Stomach smooth muscle (tissue), 2 donors: ENCODE data around the gene LAMB3.

Source experiments
- H3K27ac ChIP-seq: one replicate; pipeline ENCODE4 v1.7.0; 2013; ENCODE audit warnings: mild to moderate bottlenecking, low read length, inconsistent platforms
- H3K27me3 ChIP-seq, 2 donors: one replicate each; pipeline ENCODE4 v1.7.0; 2013; ENCODE audit warnings: low read length in 2 of 2; ENCODE audit not compliant: insufficient read depth in 2 of 2, control insufficient read depth in 1 of 2
- H3K36me3 ChIP-seq, 2 donors: one replicate each; pipeline ENCODE4 v1.7.0; 2013; ENCODE audit warnings: low read length in 2 of 2; ENCODE audit not compliant: control insufficient read depth in 2 of 2, insufficient read depth in 2 of 2
- H3K4me1 ChIP-seq: one replicate; pipeline ENCODE4 v1.7.0; 2013; ENCODE audit warnings: low read length; ENCODE audit not compliant: control insufficient read depth, insufficient read depth
- H3K4me3 ChIP-seq, 2 donors: one replicate each; pipeline ENCODE4 v1.7.0; 2013; ENCODE audit warnings: low read length in 2 of 2
- H3K9ac ChIP-seq, 2 donors: one replicate each; pipeline ENCODE4 v1.7.0; 2013; ENCODE audit warnings: low read length in 2 of 2, mild to moderate bottlenecking in 1 of 2
- H3K9me3 ChIP-seq, 2 donors: one replicate each; pipeline ENCODE4 v1.7.0; 2013; ENCODE audit warnings: low read length in 2 of 2; ENCODE audit not compliant: control insufficient read depth in 2 of 2
- donor health status: healthy.
- donor health status: Pancreatic carcinoma.

Gene LAMB3

DNA sequence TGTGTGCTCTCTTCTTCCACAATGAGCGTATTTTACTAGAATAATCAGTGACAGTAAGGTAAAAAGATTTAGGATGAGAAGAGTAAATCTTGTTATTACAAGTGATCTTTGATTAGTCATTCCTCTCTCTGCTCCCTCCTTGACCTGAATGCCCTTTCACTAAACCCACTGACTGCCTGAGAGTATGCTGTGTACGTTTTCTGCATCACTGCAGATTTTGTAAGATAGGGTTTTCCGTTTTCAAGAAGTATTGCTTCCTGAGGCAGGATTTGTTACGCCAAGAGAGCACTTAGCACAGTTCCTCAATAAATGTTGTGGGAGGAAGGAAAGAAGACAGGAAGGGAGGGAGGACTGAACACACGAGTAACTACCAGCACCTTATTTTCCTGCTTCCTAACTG, 7.7 kb upstream of the LAMB3 start:
- Histone ChIP-seq H3K4me1 (no peaks in the 10 kb centered on the region), H3K4me3 (no peak overlapping the region), H3K9ac (no peak overlapping the region), H3K36me3 (no peaks in the 10 kb centered on the region), H3K27me3 (no peaks in the 10 kb centered on the region), H3K27ac (no peak overlapping the region), H3K9me3 (no peaks in the 10 kb centered on the region)

DNA sequence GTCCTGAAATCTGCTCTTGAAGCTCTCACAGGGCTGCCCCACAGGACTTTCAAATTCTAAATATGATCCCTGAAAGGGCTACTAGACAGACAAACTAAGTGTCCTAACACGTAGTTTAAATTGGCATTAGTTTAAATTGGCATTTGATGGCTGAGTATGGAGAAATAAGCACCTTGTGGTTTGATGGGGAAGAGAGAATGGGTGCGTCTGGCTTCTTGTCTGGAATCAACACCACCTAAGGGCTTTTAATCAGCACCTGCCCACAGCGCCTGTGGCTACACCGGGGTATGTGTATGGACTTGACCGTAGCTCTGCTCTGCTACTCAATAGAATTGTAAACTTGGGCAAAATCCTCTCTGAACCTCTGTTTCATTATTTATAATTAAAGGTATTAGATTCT, 5.7 kb upstream of the LAMB3 start:
- H3K27ac ChIP-seq: no peak overlapping the region
- peaks cover 6% of the 10 kb centered on the region for H3K4me1 ChIP-seq
- no peaks in the 10 kb centered on the region for H3K36me3 ChIP-seq
- no peak overlapping the region for H3K4me3 ChIP-seq
- H3K27me3 ChIP-seq: no peaks in the 10 kb centered on the region
- no peak overlapping the region for H3K9ac ChIP-seq
- H3K9me3 ChIP-seq: no peaks in the 10 kb centered on the region

DNA sequence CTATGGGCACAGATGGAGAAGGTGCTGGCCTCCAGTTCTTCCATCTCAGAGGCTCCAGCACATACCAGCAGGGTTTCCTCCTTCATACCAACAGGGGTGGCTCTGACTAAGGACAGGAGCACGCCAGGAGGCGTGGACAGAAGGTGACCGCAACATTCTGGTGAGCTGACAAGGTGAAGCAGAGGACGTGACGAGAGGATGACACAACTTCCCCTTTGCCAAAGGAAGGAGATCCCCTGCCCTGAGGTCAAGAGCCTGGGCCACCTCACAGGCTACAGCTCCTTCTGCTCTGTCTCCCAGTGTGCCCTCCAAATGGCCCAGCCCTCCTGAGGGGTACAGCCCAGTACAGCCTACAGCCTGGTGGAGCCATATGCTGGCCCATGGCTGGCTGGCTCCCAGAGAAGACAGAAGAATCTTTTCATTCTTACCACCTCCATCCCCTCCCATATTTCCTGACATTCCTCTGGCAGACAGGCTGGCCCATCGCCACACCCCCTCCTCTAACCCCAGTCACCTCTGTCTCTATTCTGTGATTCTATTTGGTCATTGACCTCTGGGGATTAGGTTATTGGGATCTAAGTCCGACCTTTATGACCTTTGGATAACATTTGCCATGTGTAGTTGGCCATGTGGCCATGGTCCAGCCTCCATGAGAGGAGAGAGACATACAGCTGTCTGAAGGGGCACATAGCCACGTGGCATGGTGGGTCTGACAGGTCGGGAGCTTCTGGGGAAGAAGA, 5.1 kb upstream of the LAMB3 start:
- Histone ChIP-seq H3K4me3 (no peak overlapping the region), H3K27ac (no peak overlapping the region), H3K4me1 (peaks cover 11% of the 10 kb centered on the region), H3K9ac (no peak overlapping the region), H3K9me3 (no peaks in the 10 kb centered on the region), H3K36me3 (no peaks in the 10 kb centered on the region), H3K27me3 (no peaks in the 10 kb centered on the region)

DNA sequence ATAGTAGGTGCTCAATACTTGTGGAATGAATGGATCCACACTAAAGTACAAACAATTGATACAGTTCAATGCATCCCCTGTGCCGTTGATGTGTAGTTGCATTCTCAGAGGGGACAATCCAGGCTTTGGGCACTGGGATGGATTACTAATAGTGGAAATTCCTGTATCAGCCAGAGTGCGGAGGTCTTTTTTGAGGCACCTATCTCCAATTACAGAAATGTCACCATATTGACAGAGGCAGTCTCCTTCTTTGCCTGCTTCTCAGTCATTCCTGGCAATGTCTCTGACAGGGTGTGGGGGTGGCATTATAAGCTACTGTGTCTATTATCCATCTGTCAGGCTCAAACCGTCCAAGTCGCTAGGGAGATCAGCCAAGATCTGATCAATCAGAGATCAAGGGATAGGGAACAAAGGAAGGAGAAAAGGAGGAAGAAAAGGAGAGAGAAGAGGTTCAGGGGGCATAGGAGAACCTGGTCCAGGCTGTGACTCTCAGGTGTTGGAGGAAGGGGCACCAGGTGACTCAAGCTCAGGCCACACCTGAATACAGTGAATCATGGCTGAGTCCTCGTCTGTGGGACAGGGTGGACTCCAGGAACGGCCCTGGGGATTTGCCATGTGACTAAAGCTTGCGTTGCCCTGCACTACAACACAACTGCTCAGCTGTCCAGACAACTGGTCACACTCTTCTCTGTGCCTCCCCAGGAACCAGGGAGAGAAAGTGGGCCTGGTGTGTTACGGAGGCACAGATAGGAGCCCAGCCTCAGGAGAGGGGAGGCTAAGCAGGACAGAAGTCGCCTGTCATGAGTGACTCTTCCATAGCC, 3.4 kb upstream of the LAMB3 start:
- no peak overlapping the region for H3K27ac ChIP-seq
- no peaks in the 10 kb centered on the region for H3K36me3 ChIP-seq
- H3K9me3 ChIP-seq: no peaks in the 10 kb centered on the region
- H3K4me3 ChIP-seq: no peak overlapping the region
- H3K4me1 ChIP-seq: peaks cover 16% of the 10 kb centered on the region
- H3K27me3 ChIP-seq: no peaks in the 10 kb centered on the region
- no peak overlapping the region for H3K9ac ChIP-seq

DNA sequence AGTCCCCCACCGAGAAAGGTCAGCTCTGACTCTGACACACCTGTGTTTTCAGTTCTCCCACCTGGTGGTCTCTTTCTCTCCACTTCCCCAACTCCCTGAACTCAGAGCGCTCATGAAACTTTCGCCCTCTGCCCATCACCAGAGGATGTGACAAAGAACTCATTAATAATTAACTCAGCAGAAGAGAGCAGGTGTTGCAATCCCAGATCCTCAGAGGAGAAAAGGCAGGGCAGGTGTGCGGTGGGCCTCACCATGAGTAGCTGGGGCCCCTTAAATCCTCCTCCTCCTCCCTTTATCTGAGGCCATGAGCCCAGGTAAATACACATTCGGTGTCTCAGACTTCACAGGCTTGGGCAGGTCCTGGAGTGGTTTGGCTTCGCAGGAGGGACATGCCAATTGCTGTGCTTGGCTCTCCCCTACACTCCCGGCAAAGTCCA, 1.7 kb upstream of the LAMB3 start:
- Histone ChIP-seq H3K9ac (no peak overlapping the region), H3K4me1 (peaks cover 24% of the 10 kb centered on the region), H3K27me3 (no peaks in the 10 kb centered on the region), H3K4me3 (no peak overlapping the region), H3K36me3 (no peaks in the 10 kb centered on the region), H3K27ac (no peak overlapping the region), H3K9me3 (no peaks in the 10 kb centered on the region)

DNA sequence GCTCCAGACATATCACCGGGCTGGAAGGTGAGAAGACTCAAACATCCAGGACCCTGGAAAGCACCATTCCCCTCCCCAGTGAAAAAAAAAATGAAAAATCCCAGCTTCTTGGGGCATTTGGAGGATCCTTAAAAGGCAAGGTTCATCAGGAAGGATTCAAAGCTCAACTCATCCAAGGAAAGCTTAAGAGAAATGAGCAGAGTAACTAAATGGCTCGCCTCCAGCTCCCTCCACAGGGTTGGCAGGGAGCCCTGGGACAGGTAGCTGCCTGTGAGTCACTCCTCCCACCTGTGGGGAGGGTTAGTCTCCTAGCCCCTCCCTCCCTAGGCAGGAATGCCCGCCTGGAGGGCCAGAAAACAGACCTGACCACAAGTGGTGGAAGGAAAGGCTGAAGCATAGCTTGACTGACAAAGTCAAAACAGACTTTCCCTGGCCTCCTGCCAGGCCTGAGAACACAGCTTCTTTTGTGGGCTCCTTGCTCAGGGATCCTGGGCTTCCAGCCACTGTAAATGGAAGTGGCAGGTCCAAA, 712 bp upstream of the LAMB3 start:
- no peaks in the 10 kb centered on the region for H3K27me3 ChIP-seq
- no peak overlapping the region for H3K4me3 ChIP-seq
- H3K9ac ChIP-seq: no peak overlapping the region
- H3K36me3 ChIP-seq: no peaks in the 10 kb centered on the region
- H3K9me3 ChIP-seq: no peaks in the 10 kb centered on the region
- no peak overlapping the region for H3K27ac ChIP-seq
- peaks cover 32% of the 10 kb centered on the region for H3K4me1 ChIP-seq

DNA sequence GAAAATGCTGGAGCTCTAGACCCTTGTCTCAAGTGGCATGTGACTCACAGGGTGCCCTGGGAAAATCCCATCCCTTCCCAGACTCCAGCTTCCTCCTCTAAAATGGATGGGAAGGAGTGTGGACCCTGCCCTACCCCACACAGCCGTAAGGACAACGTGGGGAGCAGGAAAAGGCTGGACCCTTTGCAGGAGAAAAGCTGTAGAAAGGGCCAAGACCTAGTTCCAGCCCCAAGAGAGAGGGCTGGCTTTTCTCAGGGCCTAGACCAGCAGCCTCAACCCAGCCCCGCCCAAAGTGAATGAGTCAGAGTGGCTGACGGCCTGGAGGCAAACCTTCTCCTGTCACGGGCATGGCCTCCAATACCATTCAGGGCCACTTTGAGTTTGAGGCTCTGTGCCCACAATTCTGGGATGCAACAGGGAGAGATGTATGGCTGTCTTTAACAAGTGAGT, 1.1 kb downstream of the LAMB3 start:
- Histone ChIP-seq H3K4me3 (no peak overlapping the region), H3K4me1 (peaks cover 36% of the 10 kb centered on the region), H3K36me3 (no peaks in the 10 kb centered on the region), H3K27ac (no peak overlapping the region), H3K9me3 (no peaks in the 10 kb centered on the region), H3K27me3 (no peaks in the 10 kb centered on the region), H3K9ac (no peak overlapping the region)

DNA sequence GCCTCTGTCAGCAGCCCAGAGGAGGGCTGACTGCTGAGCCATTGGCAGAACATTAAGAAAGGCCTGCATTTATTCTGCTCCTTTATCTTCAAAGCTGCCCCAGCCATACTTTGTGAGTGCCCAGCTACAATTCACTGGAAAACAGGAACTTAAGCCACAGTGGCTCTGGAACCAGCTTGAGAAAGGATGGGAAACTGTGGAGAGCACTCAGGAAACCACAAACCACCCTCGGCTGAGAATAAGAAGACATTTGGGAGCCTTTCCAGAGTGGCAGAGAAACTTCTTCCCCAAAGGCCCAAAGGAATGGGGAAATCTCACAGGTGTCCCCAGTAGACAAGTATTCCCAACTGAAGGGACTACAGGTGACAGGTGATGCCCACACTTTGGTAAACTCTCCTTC, 1.8 kb downstream of the LAMB3 start:
- Histone ChIP-seq H3K9me3 (no peaks in the 10 kb centered on the region), H3K27ac (no peak overlapping the region), H3K9ac (no peak overlapping the region), H3K4me3 (no peak overlapping the region), H3K27me3 (no peaks in the 10 kb centered on the region), H3K36me3 (no peaks in the 10 kb centered on the region), H3K4me1 (peaks cover 36% of the 10 kb centered on the region)

DNA sequence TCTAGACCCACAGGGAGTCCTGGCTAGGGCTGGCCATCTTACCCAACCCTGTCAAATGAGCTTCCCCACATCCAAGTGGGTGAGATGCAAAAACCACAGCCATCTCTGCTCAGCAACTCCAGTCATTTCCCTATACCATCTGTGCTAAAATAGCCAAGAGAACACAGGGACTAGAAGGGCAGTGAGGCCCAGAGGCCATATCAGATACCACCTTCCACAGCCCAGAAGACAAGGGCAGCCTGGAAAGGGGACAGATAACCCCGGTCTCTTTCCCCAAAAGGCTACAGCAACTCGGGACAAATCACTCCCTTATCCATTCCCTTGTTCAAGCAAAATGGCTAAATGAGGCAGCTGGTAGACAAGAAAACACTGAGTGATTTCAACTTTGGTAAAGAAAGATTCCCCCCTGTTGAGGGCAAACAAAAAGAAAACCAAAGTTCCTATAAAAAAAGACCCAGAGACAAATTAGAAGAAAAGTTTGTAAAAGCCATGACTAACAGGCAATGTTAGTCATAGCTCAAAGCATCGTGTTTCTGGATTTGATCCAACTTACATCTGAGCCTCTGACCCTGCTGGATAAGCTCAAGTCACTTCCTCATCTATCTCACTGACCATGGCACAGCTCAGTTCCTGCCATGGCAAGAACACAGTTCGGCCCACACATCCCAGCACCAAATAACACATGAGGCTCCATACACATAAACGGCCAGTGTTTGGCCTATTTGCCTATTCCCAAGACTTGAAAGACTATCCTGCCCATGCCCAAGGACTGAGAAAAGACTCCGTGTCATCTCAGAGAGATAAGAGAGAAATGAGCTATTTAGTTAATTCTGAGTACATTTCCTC, 3.1 kb downstream of the LAMB3 start:
- Histone ChIP-seq H3K9me3 (no peaks in the 10 kb centered on the region), H3K9ac (no peak overlapping the region), H3K4me3 (no peak overlapping the region), H3K27ac (no peak overlapping the region), H3K36me3 (no peaks in the 10 kb centered on the region), H3K27me3 (no peaks in the 10 kb centered on the region), H3K4me1 (peaks cover 41% of the 10 kb centered on the region)

DNA sequence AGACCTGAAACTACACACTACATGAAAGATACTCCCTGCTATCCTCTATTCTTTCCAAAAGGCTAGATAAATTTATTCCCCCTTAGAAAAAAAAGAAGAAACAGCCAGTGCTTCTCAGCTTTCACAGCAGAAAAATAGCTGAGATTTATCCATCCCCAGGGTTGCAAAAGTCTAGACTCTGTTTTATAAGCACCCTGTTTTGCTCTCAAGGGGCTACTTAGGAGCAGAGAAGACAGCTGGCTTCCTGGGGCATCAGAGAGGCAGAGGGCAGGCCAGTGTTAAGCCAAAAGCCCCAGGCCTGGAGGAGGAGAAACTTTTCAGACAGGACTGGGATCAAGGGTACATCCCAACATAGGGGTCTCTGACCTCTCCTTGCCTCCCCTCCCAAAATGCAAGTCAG, 3.9 kb downstream of the LAMB3 start:
- H3K4me1 ChIP-seq: peaks cover 47% of the 10 kb centered on the region
- H3K4me3 ChIP-seq: no peak overlapping the region
- no peak overlapping the region for H3K9ac ChIP-seq
- no peaks in the 10 kb centered on the region for H3K27me3 ChIP-seq
- no peaks in the 10 kb centered on the region for H3K36me3 ChIP-seq
- H3K27ac ChIP-seq: no peak overlapping the region
- H3K9me3 ChIP-seq: no peaks in the 10 kb centered on the region
